Measurements from ENCODE around the gene ATF6. TPM values are rescaled to one million over a fixed set of nuclear protein-coding genes. Genes with fewer than 3 reads are reported as not detected.

The ATF6 gene
- total and polyA plus RNA-seq, 8 donors, result 3.4 to 54.3 (median 13.5) TPM

- intact Hi-C loops (cut with DNase I; ENCODE audit: low total_unique reads), result no loop called here
- 85 to 89% (median 85%) methylated on average over 6 of the region's 6 CpGs for WGBS, 5 donors
- TF ChIP-seq POLR2A (IDR thresholded peaks at IDR 0.05) (no peak), POLR2AphosphoS5 (IDR thresholded peaks at IDR 0.05) (no peak), EP300 (IDR thresholded peaks at IDR 0.05) (no peak)
- TF ChIP-seq, protein P1, sequence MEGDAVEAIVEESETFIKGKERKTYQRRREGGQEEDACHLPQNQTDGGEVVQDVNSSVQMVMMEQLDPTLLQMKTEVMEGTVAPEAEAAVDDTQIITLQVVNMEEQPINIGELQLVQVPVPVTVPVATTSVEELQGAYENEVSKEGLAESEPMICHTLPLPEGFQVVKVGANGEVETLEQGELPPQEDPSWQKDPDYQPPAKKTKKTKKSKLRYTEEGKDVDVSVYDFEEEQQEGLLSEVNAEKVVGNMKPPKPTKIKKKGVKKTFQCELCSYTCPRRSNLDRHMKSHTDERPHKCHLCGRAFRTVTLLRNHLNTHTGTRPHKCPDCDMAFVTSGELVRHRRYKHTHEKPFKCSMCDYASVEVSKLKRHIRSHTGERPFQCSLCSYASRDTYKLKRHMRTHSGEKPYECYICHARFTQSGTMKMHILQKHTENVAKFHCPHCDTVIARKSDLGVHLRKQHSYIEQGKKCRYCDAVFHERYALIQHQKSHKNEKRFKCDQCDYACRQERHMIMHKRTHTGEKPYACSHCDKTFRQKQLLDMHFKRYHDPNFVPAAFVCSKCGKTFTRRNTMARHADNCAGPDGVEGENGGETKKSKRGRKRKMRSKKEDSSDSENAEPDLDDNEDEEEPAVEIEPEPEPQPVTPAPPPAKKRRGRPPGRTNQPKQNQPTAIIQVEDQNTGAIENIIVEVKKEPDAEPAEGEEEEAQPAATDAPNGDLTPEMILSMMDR (IDR thresholded peaks at IDR 0.05), result no peak
- no peaks in the 10 kb centered on the region for H3K4me1 ChIP-seq
- no peak overlapping the region for H3K4me3 ChIP-seq
- no peak for DNase-seq
- H3K27me3 ChIP-seq, result peaks cover 0 to 14% (median 0%) of the 10 kb centered on the region in 3 donors
- H3K27ac ChIP-seq, result no peak overlapping the region
- H3K36me3 ChIP-seq, result no peaks in the 10 kb centered on the region
- H3K9me3 ChIP-seq, result no peaks in the 10 kb centered on the region
These were observed 240.0 kb downstream of the ATF6 start for GRCh38 chr1:162006081-162006480.

- intact Hi-C loops (cut with DNase I; ENCODE audit: low total_unique reads), result no loop called here
- no peak overlapping the region for H3K4me3 ChIP-seq
- H3K27me3 ChIP-seq, result peaks cover 0 to 14% (median 0%) of the 10 kb centered on the region in 3 donors
- no peaks in the 10 kb centered on the region for H3K4me1 ChIP-seq
- DNase-seq, result no peak
- WGBS, 5 donors, result 91 to 95% (median 93%) methylated on average over 3 of the region's 3 CpGs
- no peaks in the 10 kb centered on the region for H3K36me3 ChIP-seq
- no peak overlapping the region for H3K27ac ChIP-seq
- TF ChIP-seq, protein P1 (IDR thresholded peaks at IDR 0.05), result no peak
- TF ChIP-seq POLR2A (IDR thresholded peaks at IDR 0.05) (no peak), POLR2AphosphoS5 (IDR thresholded peaks at IDR 0.05) (no peak), EP300 (IDR thresholded peaks at IDR 0.05) (no peak)
- H3K9me3 ChIP-seq, result no peaks in the 10 kb centered on the region
These were observed 241.3 kb downstream of the ATF6 start for GRCh38 chr1:162007466-162007865.

DNA sequence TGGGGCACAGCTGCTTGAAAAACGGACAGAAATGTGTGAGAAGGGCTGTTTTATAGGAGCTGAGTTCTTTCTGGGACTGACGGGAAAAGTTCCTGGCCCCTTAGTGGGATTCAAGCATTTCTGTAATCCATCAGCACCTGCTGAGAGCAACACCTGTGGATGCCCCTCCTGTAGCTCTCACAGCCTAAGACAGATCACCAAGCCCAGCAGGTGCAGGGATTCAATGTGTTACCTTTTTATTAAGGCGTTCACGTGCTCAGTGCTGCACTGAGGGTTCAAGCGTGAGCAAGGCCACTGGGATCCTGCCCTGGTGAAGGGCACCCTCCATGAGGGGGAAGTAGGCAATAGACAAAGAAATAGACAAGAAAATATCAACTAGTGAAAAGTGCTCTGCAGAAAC, 242.7 kb downstream of the ATF6 start:
- no peak for TF ChIP-seq POLR2AphosphoS5 (IDR thresholded peaks at IDR 0.05)
- TF ChIP-seq EP300 (IDR thresholded peaks at IDR 0.05), result no peak
- no peak for TF ChIP-seq POLR2A (IDR thresholded peaks at IDR 0.05)
- TF ChIP-seq, protein P1 (IDR thresholded peaks at IDR 0.05), result no peak
- 61 to 80% (median 71%) methylated on average over 5 of the region's 5 CpGs for WGBS, 5 donors
- intact Hi-C loops (cut with DNase I; ENCODE audit: low total_unique reads), result no loop called here

DNA sequence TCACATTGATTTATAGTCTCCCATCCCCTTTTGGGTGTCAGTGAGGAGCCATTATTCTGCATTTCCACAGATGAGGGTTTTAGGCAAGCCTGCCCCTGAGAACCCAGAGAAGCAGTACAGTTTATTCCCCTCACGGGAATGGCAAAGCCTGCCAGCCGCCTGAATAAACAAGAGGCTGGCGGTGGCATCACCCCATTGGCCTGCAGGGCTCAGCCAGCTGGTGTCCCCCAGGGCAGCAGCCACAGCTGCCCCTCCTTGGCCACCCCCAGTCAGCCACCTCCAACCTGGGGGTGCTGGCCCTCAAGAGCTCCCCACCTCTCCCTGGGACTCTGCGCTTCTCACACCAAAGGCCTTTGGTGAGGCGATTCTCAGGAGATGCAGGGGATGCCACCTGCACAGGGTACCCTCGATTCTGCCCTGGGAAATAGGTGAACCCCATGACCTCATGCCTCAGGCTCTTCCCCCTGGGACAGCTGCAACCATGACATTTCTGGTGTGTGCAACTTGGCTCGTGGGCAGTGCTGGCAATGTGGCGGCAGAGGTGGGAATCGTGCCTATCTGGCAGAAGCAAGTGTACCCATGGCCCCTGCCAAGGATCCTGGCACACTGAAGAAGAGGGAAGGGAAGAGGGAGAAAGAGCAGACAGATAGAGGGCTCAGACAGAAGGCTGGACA, 243.5 kb downstream of the ATF6 start:
- Histone ChIP-seq H3K4me1 (no peaks in the 10 kb centered on the region), H3K27ac (no peak overlapping the region), H3K4me3 (no peak overlapping the region), H3K27me3 (peaks cover 0 to 5% (median 0%) of the 10 kb centered on the region in 3 donors), H3K36me3 (no peaks in the 10 kb centered on the region), H3K9me3 (peaks cover 0 to 9% (median 6%) of the 10 kb centered on the region in 4 donors)
- DNase-seq, result no peak
- TF ChIP-seq POLR2A (IDR thresholded peaks at IDR 0.05), result no peak
- TF ChIP-seq POLR2AphosphoS5 (IDR thresholded peaks at IDR 0.05), result no peak
- TF ChIP-seq, protein P1 (IDR thresholded peaks at IDR 0.05), result no peak
- no peak for TF ChIP-seq EP300 (IDR thresholded peaks at IDR 0.05)
- intact Hi-C loops (cut with DNase I; ENCODE audit: low total_unique reads), result no loop called here
- WGBS, 5 donors, result 54 to 72% (median 60%) methylated on average over 9 of the region's 9 CpGs

More for the DNA sequence above, 242.7 kb downstream of the ATF6 start:
- Histone ChIP-seq H3K4me1 (no peaks in the 10 kb centered on the region), H3K27me3 (peaks cover 0 to 5% (median 0%) of the 10 kb centered on the region in 3 donors), H3K27ac (no peak overlapping the region), H3K4me3 (no peak overlapping the region), H3K9me3 (peaks cover 0 to 8% (median 6%) of the 10 kb centered on the region in 4 donors), H3K36me3 (no peaks in the 10 kb centered on the region)
- DNase-seq, result no peak
